Lung (tissue), 16 donors: ENCODE results near the gene IMMP1L. TPM values are rescaled to one million over a fixed set of nuclear protein-coding genes. Genes with fewer than 3 reads are reported as not detected.

Source experiments
- ATAC-seq: fragments of 200-7000 bp; cut with Tn5 transposase; one replicate; pipeline ENCODE4 v1.9.1; 2020; ENCODE audit warnings: moderate number of reproducible peaks; ENCODE audit not compliant: insufficient read depth, low FRiP score
- DNase-seq, 3 donors: peaks; one replicate each; pipeline ENCODE4 v3.0.0-alpha.2; 2013 to 2017
- H3K27ac ChIP-seq, 2 donors: one replicate each; pipeline ENCODE4 v1.5.1; 2013; ENCODE audit warnings: mild to moderate bottlenecking in 2 of 2, moderate library complexity in 2 of 2, control low read depth in 1 of 2, inconsistent platforms in 1 of 2, low read depth in 1 of 2, low read length in 1 of 2
- H3K27me3 ChIP-seq, 3 donors: one replicate each; pipeline ENCODE4 v1.5.1; 2013; ENCODE audit warnings: low read length in 2 of 3; ENCODE audit not compliant: control insufficient read depth in 3 of 3, insufficient read depth in 3 of 3
- H3K36me3 ChIP-seq, 4 donors: one replicate each; pipeline ENCODE4 v1.5.1; 2013; ENCODE audit warnings: low read length in 4 of 4, mild to moderate bottlenecking in 1 of 4, moderate library complexity in 1 of 4; ENCODE audit not compliant: control insufficient read depth in 4 of 4, insufficient read depth in 4 of 4
- H3K4me1 ChIP-seq, 5 donors: one replicate each; pipeline ENCODE4 v1.5.1; 2013; ENCODE audit warnings: low read length in 5 of 5, mild to moderate bottlenecking in 2 of 5, moderate library complexity in 1 of 5; ENCODE audit not compliant: control insufficient read depth in 5 of 5, insufficient read depth in 5 of 5
- H3K4me3 ChIP-seq: one replicate; pipeline ENCODE4 v1.5.1; 2013; ENCODE audit warnings: mild to moderate bottlenecking, control low read depth, moderate library complexity
- H3K9ac ChIP-seq, 2 donors: one replicate each; pipeline ENCODE4 v1.5.1; 2013; ENCODE audit warnings: low read length in 2 of 2, control low read depth in 1 of 2; ENCODE audit not compliant: insufficient read depth in 1 of 2
- H3K9me3 ChIP-seq, 4 donors: one replicate each; pipeline ENCODE4 v1.5.1; 2013; ENCODE audit warnings: low read length in 3 of 4, mild to moderate bottlenecking in 1 of 4, moderate library complexity in 1 of 4; ENCODE audit not compliant: control insufficient read depth in 4 of 4, insufficient read depth in 3 of 4
- CTCF ChIP-seq: IDR thresholded peaks from 2 replicates; pipeline ENCODE4 v1.5.1; 2012; ENCODE audit warnings: mild to moderate bottlenecking; ENCODE audit errors: control extremely low read depth, extremely low read depth
- WGBS, 2 donors: extraction: QIAGEN DNeasy Blood & Tissue Kit; methylation state at CpG; one replicate each; pipeline ENCODE4 v1.1.7; 2013; 5-methylcytosine and 5-hydroxymethylcytosine counted together
- long read RNA-seq, 5 donors: transcript quantifications; one replicate each; lab custom pipeline, GENCODE V29; 2026
- polyA plus RNA-seq, 2 donors: library from polyadenylated mRNA; stranded (reverse); fragments of 200-250 nt; gene quantifications; one replicate each; pipeline ENCODE4 v1.2.1, GENCODE V29; 2013
- total RNA-seq, 2 donors: library from RNA; depleted of rRNA in 1 of 2; stranded (reverse); fragments of >200 nt in 1 of 2; gene quantifications; one replicate each; pipeline ENCODE4 v1.2.1, GENCODE V29; 2014 to 2021
- donor health status: control.
- donor health status: control.
- donor health status: Bipolar disorder and iron deficiency.
- donor health status: healthy.
- donor health status: DM: yes; HTN: yes; CAD: no.

The IMMP1L gene
- total RNA-seq (10 to 100 TPM; 12.6 to 25.7 TPM), polyA plus RNA-seq (10 to 100 TPM; 12.6 to 47.9 TPM)
- long read RNA-seq, donor 1, transcript IMMP1L-213 (3 exons, 314 nt) = major isoform, 20 of 33 reads
- long read RNA-seq, donor 1, partial matches to known transcripts = 6 of 33 reads
- long read RNA-seq, donor 1, other reads (novel, unspliced or antisense) = 0 of 33 reads
- long read RNA-seq, donor 2, transcript IMMP1L-213 (3 exons, 314 nt) = major isoform, 13 of 17 reads
- long read RNA-seq, donor 2, partial matches to known transcripts = 0 of 17 reads
- long read RNA-seq, donor 2, other reads (novel, unspliced or antisense) = 0 of 17 reads
- long read RNA-seq, donor 3, transcript IMMP1L-213 (3 exons, 314 nt) = major isoform, 16 of 25 reads
- long read RNA-seq, donor 3, partial matches to known transcripts = 0 of 25 reads
- long read RNA-seq, donor 3, other reads (novel, unspliced or antisense) = 0 of 25 reads
- long read RNA-seq, donor 4, transcript IMMP1L-213 (3 exons, 314 nt) = major isoform, 21 of 27 reads
- long read RNA-seq, donor 4, partial matches to known transcripts = 0 of 27 reads
- long read RNA-seq, donor 4, other reads (novel, unspliced or antisense) = 0 of 27 reads
- long read RNA-seq, donor 5, transcript IMMP1L-212 (2 exons, 463 nt) = minor isoform, 5 of 34 reads
- long read RNA-seq, donor 5, transcript IMMP1L-213 (3 exons, 314 nt) = major isoform, 18 of 34 reads
- long read RNA-seq, donor 5, partial matches to known transcripts = 0 of 34 reads
- long read RNA-seq, donor 5, other reads (novel, unspliced or antisense) = 6 of 34 reads

GRCh38 chr11:31509429-31510345 is at the start of gene IMMP1L, which contains the start of gene ELP4:
Gene IMMP1L, minus strand, starts transcription at chr11:31509622. Its CDS starts 46,346 bp downstream, at chr11:31463276.
Gene ELP4, plus strand, starts transcription at chr11:31509767. Its CDS starts 18 bp downstream, at chr11:31509785.
- peak; percentile 97 to 99 (median 99) for DNase-seq
- Histone ChIP-seq H3K27ac (peak within 1 kb of the TSS; percentile 58 to 83), H3K27me3 (no peaks in the 10 kb centered on the region), H3K9me3 (no peaks in the 10 kb centered on the region), H3K9ac (peak within 1 kb of the TSS; percentile 92 to 99), H3K36me3 (peaks cover 0 to 5% (median 0%) of the 10 kb centered on the region in 4 donors), H3K4me1 (peaks cover 0 to 13% (median 0%) of the 10 kb centered on the region in 5 donors), H3K4me3 (peak within 1 kb of the TSS; percentile 66)
- peak; percentile 100 for ATAC-seq
- TF ChIP-seq CTCF = no peak
- 0% methylated on average over 47 of the region's 47 CpGs for WGBS, 2 donors

GRCh38 chr11:31558001-31558400 is 48.6 kb upstream of the IMMP1L start:
- no peak overlapping the region for H3K4me3 ChIP-seq
- no peaks in the 10 kb centered on the region for H3K27me3 ChIP-seq
- no peaks in the 10 kb centered on the region for H3K9me3 ChIP-seq
- no peak overlapping the region for H3K27ac ChIP-seq
- DNase-seq = peak; percentile 40 to 87 (median 82)
- H3K4me1 ChIP-seq = peaks cover 0 to 26% (median 4%) of the 10 kb centered on the region in 5 donors
- ATAC-seq = no peak
- H3K9ac ChIP-seq = no peak overlapping the region
- no peak for TF ChIP-seq CTCF
- H3K36me3 ChIP-seq = peaks cover 0 to 6% (median under 1%) of the 10 kb centered on the region in 4 donors
- 45 to 64% methylated on average over 2 of the region's 2 CpGs for WGBS, 2 donors

GRCh38 chr11:31555938-31556337 is 46.5 kb upstream of the IMMP1L start:
- TF ChIP-seq CTCF = no peak
- Histone ChIP-seq H3K36me3 (peaks cover 0 to 6% (median under 1%) of the 10 kb centered on the region in 4 donors), H3K27me3 (no peaks in the 10 kb centered on the region), H3K9me3 (no peaks in the 10 kb centered on the region), H3K4me3 (no peak overlapping the region), H3K9ac (no peak overlapping the region), H3K4me1 (peaks cover 0 to 26% (median 4%) of the 10 kb centered on the region in 5 donors), H3K27ac (no peak overlapping the region)
- ATAC-seq = no peak
- WGBS, 2 donors = 97 to 98% methylated on average over 1 of the region's 1 CpG
- DNase-seq = no peak
